K562 (cell line): ENCODE results near the gene SIRPB2. TPM values are rescaled to one million over a fixed set of nuclear protein-coding genes. Genes with fewer than 3 reads are reported as not detected.

Experiments used
- CHD4 ChIP-seq: fragments of 200-600 bp; sonication (generic); IDR thresholded peaks from 3 replicates; pipeline ENCODE4 v1.6.1; 2012; ENCODE audit warnings: low read depth, mild to moderate bottlenecking, mixed read lengths, low read length, inconsistent platforms; ENCODE audit not compliant: insufficient read depth, insufficient replicate concordance, poor library complexity, severe bottlenecking
- ELF1 ChIP-seq: fragments of 200-800 bp; sonication (Bioruptor generic); IDR thresholded peaks from 2 replicates; pipeline ENCODE4 v1.6.1; 2016; ENCODE audit warnings: missing genetic modification characterization, missing compliant biosample characterization
- ERF ChIP-seq: fragments of 450-650 bp; formaldehyde crosslinking; IDR thresholded peaks from 2 replicates; pipeline ENCODE4 v1.4.0; 2020; ENCODE audit warnings: mild to moderate bottlenecking, mixed read lengths
- KLF13 ChIP-seq: fragments of 450-650 bp; IDR thresholded peaks from 2 replicates; pipeline ENCODE4 v1.6.1; 2016; ENCODE audit warnings: missing genetic modification characterization, low read depth, mild to moderate bottlenecking, missing compliant biosample characterization, moderate library complexity, borderline replicate concordance
- MTA2 ChIP-seq: fragments of 450-650 bp; IDR thresholded peaks from 2 replicates; pipeline ENCODE4 v1.6.1; 2016; ENCODE audit warnings: low read depth
- MXI1 ChIP-seq: IDR thresholded peaks from 2 replicates; pipeline ENCODE4 v1.6.1; 2011; ENCODE audit warnings: low read depth, mild to moderate bottlenecking, improper control_type of control experiment, low read length
- NCOA2 ChIP-seq, 2 experiments: fragments of 450-650 bp; IDR thresholded peaks; 2 replicates each; pipeline ENCODE4 v1.6.1; 2018; ENCODE audit warnings: mild to moderate bottlenecking in 2 of 2, moderate library complexity in 1 of 2; ENCODE audit not compliant: partially characterized antibody in 2 of 2
- NFE2 ChIP-seq: IDR thresholded peaks from 2 replicates; pipeline ENCODE4 v1.6.1; 2014; ENCODE audit warnings: antibody characterized with exemption, low read depth
- OTX1 ChIP-seq: fragments of 450-650 bp; formaldehyde crosslinking; IDR thresholded peaks from 2 replicates; pipeline ENCODE4 v1.4.0; 2022; ENCODE audit warnings: mild to moderate bottlenecking
- RBM15 ChIP-seq: fragments of 200-400 bp; formaldehyde crosslinking; IDR thresholded peaks from 2 replicates; pipeline ENCODE4 v1.6.1; 2018; ENCODE audit warnings: mild to moderate bottlenecking, low read length, moderate library complexity; ENCODE audit not compliant: insufficient read depth
- SPI1 ChIP-seq: IDR thresholded peaks from 2 replicates; pipeline ENCODE4 v1.6.1; 2011; ENCODE audit warnings: low read depth, low read length, control low read depth, borderline replicate concordance
- TSC22D4 ChIP-seq: fragments of 450-650 bp; IDR thresholded peaks from 2 replicates; pipeline ENCODE4 v1.6.1; 2016; ENCODE audit warnings: missing genetic modification characterization, missing biosample characterization, control low read depth
- YY1 ChIP-seq, 3 experiments: IDR thresholded peaks; 2 replicates each; pipeline ENCODE4 v1.6.1; 2011; ENCODE audit warnings: low read length in 2 of 3, mild to moderate bottlenecking in 2 of 3, moderate library complexity in 2 of 3, borderline replicate concordance in 1 of 3, control low read depth in 1 of 3, low read depth in 1 of 3; ENCODE audit not compliant: insufficient read depth in 3 of 3, insufficient replicate concordance in 2 of 3, control insufficient read depth in 1 of 3, insufficient read length in 1 of 3; ENCODE audit errors: extremely low read depth in 1 of 3
- ZNF212 ChIP-seq: fragments of 450-650 bp; formaldehyde crosslinking; IDR thresholded peaks from 2 replicates; pipeline ENCODE4 v1.4.0; 2020; ENCODE audit warnings: mild to moderate bottlenecking
- ZNF384 ChIP-seq: IDR thresholded peaks from 2 replicates; pipeline ENCODE4 v1.6.1; 2012; ENCODE audit warnings: low read depth, low read length, improper control_type of control experiment
- ZZZ3 ChIP-seq: fragments of 450-650 bp; IDR thresholded peaks from 2 replicates; pipeline ENCODE4 v1.6.1; 2016; ENCODE audit warnings: antibody characterized with exemption, mild to moderate bottlenecking, moderate library complexity
- polyA plus RNA-seq, 8 experiments: library from polyadenylated mRNA; depleted of rRNA in 4 of 8; stranded (reverse) in 5 of 8; unstranded in 3 of 8; fragments of >200 nt; fragmentation: Nextera tagmentation in 2 of 8; fragmentation: Illumina TruSeq in 1 of 8; extraction: Ambion mirVana in 2 of 8; extraction: Trizol in 1 of 8; gene quantifications; 2 replicates each; pipeline versions ENCODE4 v1.2.1 to v1.2.3, GENCODE V29; 2011 to 2014; ENCODE audit warnings: inconsistent platforms in 1 of 8, missing spikeins in 1 of 8
- total RNA-seq, 7 experiments: library from RNA; depleted of rRNA in 6 of 7; stranded (reverse); fragments of >200 nt in 6 of 7; fragmentation: Illumina TruSeq in 2 of 7; extraction: Trizol in 2 of 7; gene quantifications; 2 replicates each; pipeline versions ENCODE4 v1.2.1 to v1.2.3, GENCODE V29; 2011 to 2021; ENCODE audit warnings: low replicate concordance in 1 of 7
- TF ChIP-seq, protein P1 (sequence below): fragments of 450-650 bp; IDR thresholded peaks from 2 replicates; pipeline ENCODE4 v1.6.1; 2016
- TF ChIP-seq, protein P2 (sequence below): fragments of 450-650 bp; formaldehyde crosslinking; conservative IDR thresholded peaks from 2 replicates; pipeline ENCODE4 v1.4.0; 2022; ENCODE audit warnings: mild to moderate bottlenecking, missing genetic modification characterization
- TF ChIP-seq, protein P3 (sequence below): sonication (generic); formaldehyde crosslinking; IDR thresholded peaks from 2 replicates; pipeline ENCODE4 v1.8.0; 2022; ENCODE audit warnings: mild to moderate bottlenecking, missing genetic modification reagents
- TF ChIP-seq, protein P4 (sequence below), 2 experiments: IDR thresholded peaks; 2 replicates each; pipeline ENCODE4 v1.6.1; 2012; ENCODE audit warnings: improper control_type of control experiment in 2 of 2, low read depth in 2 of 2, low read length in 2 of 2, borderline replicate concordance in 1 of 2

Gene SIRPB2
- total and polyA plus RNA-seq, 9 of the 15 experiments (the other 6 are each of a cell fraction or from before 2014, with no cell fraction given), result 0.07 TPM; not detected in 7

DNA sequence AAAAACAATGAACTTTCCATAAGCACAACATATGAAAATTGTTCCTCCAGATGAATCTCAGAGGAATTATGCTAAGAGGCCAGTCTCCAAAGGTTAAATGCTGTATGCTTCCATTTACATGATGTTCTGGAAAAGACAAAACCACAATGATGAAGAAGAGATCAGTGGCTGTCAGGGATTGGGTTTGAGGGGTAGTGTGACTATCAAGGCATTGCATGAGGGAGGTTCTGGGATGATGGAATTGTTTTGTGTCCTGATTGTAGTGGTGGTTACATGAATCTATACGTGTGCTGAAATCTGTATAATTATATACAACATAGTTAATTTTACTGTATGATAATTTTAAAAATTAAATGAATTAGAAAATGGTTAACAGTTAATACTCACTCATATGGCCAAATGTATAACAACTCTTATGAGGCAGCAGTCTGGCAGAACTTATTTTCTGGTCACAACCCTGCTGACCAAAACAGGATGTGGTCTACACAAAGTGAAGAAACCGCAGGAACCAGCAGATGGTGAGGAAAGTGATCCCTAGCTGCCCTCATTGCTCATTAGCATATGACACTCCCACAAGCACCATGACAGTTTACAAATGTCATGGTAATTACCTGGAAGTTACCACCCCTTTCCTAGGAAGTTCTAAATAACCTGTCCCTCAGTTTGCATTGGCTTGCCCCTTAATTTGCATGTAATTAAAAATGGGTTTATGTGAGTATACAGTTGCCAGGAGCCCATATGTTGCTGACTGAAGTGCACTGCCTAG is 56.5 kb downstream of the SIRPB2 start (continued):
- no peak for TF ChIP-seq MXI1
- TF ChIP-seq, protein P1, sequence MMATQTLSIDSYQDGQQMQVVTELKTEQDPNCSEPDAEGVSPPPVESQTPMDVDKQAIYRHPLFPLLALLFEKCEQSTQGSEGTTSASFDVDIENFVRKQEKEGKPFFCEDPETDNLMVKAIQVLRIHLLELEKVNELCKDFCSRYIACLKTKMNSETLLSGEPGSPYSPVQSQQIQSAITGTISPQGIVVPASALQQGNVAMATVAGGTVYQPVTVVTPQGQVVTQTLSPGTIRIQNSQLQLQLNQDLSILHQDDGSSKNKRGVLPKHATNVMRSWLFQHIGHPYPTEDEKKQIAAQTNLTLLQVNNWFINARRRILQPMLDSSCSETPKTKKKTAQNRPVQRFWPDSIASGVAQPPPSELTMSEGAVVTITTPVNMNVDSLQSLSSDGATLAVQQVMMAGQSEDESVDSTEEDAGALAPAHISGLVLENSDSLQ, result peak; percentile 96
- no peak for TF ChIP-seq ERF (CRISPR knock-in tag)
- no peak for TF ChIP-seq ZZZ3
- TF ChIP-seq, protein P2, sequence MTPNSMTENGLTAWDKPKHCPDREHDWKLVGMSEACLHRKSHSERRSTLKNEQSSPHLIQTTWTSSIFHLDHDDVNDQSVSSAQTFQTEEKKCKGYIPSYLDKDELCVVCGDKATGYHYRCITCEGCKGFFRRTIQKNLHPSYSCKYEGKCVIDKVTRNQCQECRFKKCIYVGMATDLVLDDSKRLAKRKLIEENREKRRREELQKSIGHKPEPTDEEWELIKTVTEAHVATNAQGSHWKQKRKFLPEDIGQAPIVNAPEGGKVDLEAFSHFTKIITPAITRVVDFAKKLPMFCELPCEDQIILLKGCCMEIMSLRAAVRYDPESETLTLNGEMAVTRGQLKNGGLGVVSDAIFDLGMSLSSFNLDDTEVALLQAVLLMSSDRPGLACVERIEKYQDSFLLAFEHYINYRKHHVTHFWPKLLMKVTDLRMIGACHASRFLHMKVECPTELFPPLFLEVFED (CRISPR knock-in tag), result no peak
- TF ChIP-seq ELF1 (tag), result no peak
- TF ChIP-seq KLF13, result no peak
- TF ChIP-seq ZNF212 (CRISPR knock-in tag), result no peak
- no peak for TF ChIP-seq CHD4
- TF ChIP-seq, protein P3, sequence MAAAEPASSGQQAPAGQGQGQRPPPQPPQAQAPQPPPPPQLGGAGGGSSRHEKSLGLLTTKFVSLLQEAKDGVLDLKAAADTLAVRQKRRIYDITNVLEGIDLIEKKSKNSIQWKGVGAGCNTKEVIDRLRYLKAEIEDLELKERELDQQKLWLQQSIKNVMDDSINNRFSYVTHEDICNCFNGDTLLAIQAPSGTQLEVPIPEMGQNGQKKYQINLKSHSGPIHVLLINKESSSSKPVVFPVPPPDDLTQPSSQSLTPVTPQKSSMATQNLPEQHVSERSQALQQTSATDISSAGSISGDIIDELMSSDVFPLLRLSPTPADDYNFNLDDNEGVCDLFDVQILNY (CRISPR knock-in tag), result no peak
- no peak for TF ChIP-seq NCOA2 (IDR thresholded peaks at IDR 0.05; ENCODE audit: partially characterized antibody in 2 of 2)
- TF ChIP-seq SPI1, result peak; percentile 62
- TF ChIP-seq MTA2, result no peak
- no peak for TF ChIP-seq RBM15
- TF ChIP-seq, protein P4, sequence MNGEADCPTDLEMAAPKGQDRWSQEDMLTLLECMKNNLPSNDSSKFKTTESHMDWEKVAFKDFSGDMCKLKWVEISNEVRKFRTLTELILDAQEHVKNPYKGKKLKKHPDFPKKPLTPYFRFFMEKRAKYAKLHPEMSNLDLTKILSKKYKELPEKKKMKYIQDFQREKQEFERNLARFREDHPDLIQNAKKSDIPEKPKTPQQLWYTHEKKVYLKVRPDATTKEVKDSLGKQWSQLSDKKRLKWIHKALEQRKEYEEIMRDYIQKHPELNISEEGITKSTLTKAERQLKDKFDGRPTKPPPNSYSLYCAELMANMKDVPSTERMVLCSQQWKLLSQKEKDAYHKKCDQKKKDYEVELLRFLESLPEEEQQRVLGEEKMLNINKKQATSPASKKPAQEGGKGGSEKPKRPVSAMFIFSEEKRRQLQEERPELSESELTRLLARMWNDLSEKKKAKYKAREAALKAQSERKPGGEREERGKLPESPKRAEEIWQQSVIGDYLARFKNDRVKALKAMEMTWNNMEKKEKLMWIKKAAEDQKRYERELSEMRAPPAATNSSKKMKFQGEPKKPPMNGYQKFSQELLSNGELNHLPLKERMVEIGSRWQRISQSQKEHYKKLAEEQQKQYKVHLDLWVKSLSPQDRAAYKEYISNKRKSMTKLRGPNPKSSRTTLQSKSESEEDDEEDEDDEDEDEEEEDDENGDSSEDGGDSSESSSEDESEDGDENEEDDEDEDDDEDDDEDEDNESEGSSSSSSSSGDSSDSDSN (IDR thresholded peaks at IDR 0.05; ENCODE audit: borderline replicate concordance in 1 of 2, low read depth in 2 of 2, low read length in 2 of 2), result no peak
- TF ChIP-seq TSC22D4 (tag), result no peak
- TF ChIP-seq NFE2, result no peak
- no peak for TF ChIP-seq OTX1
- no peak for TF ChIP-seq ZNF384
- peak in 2 of 3 experiments; percentile 27 to 35 for TF ChIP-seq YY1 (IDR thresholded peaks at IDR 0.05; ENCODE audit: borderline replicate concordance in 1 of 3, control insufficient read depth in 1 of 3, extremely low read depth in 1 of 3, insufficient read depth in 3 of 3, insufficient read length in 1 of 3, insufficient replicate concordance in 2 of 3, low read depth in 1 of 3, low read length in 2 of 3)
